OCI-LY7 (cell line): ENCODE results near the gene ATP2B1.

Source experiments
- EZH2phosphoT487 ChIP-seq: fragments of 200-600 bp; sonication (generic); IDR thresholded peaks from 2 replicates; pipeline ENCODE4 v1.6.1; 2018; ENCODE audit warnings: low read depth, borderline replicate concordance, mild to moderate bottlenecking, mixed run types, antibody characterized with exemption, low read length, moderate library complexity, mixed read lengths
- TF ChIP-seq, protein P1 (sequence below): fragments of 200-600 bp; sonication (generic); conservative IDR thresholded peaks from 2 replicates; pipeline ENCODE4 v1.5.1; 2014; ENCODE audit warnings: mild to moderate bottlenecking, antibody characterized with exemption, low read length, moderate library complexity, mixed read lengths

- TF ChIP-seq, protein P1, sequence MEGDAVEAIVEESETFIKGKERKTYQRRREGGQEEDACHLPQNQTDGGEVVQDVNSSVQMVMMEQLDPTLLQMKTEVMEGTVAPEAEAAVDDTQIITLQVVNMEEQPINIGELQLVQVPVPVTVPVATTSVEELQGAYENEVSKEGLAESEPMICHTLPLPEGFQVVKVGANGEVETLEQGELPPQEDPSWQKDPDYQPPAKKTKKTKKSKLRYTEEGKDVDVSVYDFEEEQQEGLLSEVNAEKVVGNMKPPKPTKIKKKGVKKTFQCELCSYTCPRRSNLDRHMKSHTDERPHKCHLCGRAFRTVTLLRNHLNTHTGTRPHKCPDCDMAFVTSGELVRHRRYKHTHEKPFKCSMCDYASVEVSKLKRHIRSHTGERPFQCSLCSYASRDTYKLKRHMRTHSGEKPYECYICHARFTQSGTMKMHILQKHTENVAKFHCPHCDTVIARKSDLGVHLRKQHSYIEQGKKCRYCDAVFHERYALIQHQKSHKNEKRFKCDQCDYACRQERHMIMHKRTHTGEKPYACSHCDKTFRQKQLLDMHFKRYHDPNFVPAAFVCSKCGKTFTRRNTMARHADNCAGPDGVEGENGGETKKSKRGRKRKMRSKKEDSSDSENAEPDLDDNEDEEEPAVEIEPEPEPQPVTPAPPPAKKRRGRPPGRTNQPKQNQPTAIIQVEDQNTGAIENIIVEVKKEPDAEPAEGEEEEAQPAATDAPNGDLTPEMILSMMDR = no peak
- no peak for TF ChIP-seq EZH2phosphoT487
These were observed 4.2 kb downstream of the ATP2B1 start for GRCh38 chr12:89704457-89704856.
